ENCODE data around the gene FMNL2. TPM values are rescaled to one million over a fixed set of nuclear protein-coding genes. Genes with fewer than 3 reads are reported as not detected.

Gene FMNL2
- total RNA-seq, 1 experiment from 2014 or later, result 28.1 TPM

DNA sequence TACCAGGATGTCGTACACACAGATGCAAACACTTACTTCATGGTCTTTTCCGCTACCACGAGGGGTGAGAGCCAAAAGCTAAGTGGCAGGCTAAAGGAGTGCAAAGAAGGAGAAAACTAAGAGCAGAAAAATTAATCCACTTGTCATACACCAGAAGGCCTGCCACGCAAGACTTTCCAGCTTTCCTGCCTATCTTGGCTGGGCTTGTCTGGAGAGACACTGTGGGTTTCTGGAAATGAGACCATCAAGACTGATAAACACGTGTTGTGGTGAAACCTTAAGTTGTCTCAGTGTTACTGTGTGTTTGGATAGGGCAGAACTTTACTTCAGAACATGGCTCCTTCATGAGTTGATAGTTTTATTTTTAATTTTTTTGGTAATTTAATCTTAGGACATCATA lies 175.6 kb downstream of the FMNL2 start:
- H3K9ac ChIP-seq (ENCODE audit: low read length), result no peak overlapping the region
- RAD21 ChIA-PET (ENCODE audit: low non-redundant PET in 1 of 2, low total read pairs in 2 of 2, uncharacterized antibody in 2 of 2, unreplicated experiment in 2 of 2), result no interaction called here

More for the DNA sequence above, 175.6 kb downstream of the FMNL2 start:
- no peaks in the 10 kb centered on the region for H3K36me3 ChIP-seq (ENCODE audit: control insufficient read depth in 1 of 2, insufficient read depth in 2 of 2, low read length in 2 of 2)
- H3K9me2 ChIP-seq (ENCODE audit: insufficient read depth), result no peaks in the 10 kb centered on the region
- ATAC-seq (no peak), DNase-seq (ENCODE audit: low read depth, low spot score) (no peak)
- H3K4me3 ChIP-seq (replicated peaks in 1 of 2; ENCODE audit: low read depth in 1 of 2, low read length in 2 of 2), result no peak overlapping the region
- POLR2A ChIA-PET, result no interaction called here
- 0 out of 2 replicates have a peak, but pooled peaks cover under 1% of the 10 kb centered on the region for H4K20me1 ChIP-seq (ENCODE audit: insufficient read depth)
- H3K79me2 ChIP-seq (ENCODE audit: insufficient read depth, low read length), result peaks cover 26% of the 10 kb centered on the region
- H3K27me3 ChIP-seq (ENCODE audit: insufficient read depth, low read length), result no peaks in the 10 kb centered on the region
- no peak overlapping the region for H3K4me2 ChIP-seq (ENCODE audit: low read length)
- TF ChIP-seq YY1 (IDR thresholded peaks at IDR 0.05; ENCODE audit: extremely low read depth, insufficient replicate concordance, low read depth, low read length) (no peak), CBX3 (IDR thresholded peaks at IDR 0.05; ENCODE audit: low read depth) (no peak), RAD21 (IDR thresholded peaks at IDR 0.05; ENCODE audit: low read depth) (no peak), SRF (IDR thresholded peaks at IDR 0.05; ENCODE audit: low read depth) (no peak), EGR1 (IDR thresholded peaks at IDR 0.05; ENCODE audit: low read depth) (no peak), SIN3A (IDR thresholded peaks at IDR 0.05; ENCODE audit: low read depth) (no peak), ZFX (IDR thresholded peaks at IDR 0.05) (no peak), ELF1 (IDR thresholded peaks at IDR 0.05; ENCODE audit: borderline replicate concordance, low read depth) (no peak), FOSL1 (IDR thresholded peaks at IDR 0.05; ENCODE audit: low read depth) (no peak), EZH2 (IDR thresholded peaks at IDR 0.05) (no peak), SP1 (IDR thresholded peaks at IDR 0.05; ENCODE audit: low read depth) (no peak)
- TF ChIP-seq, protein P1, sequence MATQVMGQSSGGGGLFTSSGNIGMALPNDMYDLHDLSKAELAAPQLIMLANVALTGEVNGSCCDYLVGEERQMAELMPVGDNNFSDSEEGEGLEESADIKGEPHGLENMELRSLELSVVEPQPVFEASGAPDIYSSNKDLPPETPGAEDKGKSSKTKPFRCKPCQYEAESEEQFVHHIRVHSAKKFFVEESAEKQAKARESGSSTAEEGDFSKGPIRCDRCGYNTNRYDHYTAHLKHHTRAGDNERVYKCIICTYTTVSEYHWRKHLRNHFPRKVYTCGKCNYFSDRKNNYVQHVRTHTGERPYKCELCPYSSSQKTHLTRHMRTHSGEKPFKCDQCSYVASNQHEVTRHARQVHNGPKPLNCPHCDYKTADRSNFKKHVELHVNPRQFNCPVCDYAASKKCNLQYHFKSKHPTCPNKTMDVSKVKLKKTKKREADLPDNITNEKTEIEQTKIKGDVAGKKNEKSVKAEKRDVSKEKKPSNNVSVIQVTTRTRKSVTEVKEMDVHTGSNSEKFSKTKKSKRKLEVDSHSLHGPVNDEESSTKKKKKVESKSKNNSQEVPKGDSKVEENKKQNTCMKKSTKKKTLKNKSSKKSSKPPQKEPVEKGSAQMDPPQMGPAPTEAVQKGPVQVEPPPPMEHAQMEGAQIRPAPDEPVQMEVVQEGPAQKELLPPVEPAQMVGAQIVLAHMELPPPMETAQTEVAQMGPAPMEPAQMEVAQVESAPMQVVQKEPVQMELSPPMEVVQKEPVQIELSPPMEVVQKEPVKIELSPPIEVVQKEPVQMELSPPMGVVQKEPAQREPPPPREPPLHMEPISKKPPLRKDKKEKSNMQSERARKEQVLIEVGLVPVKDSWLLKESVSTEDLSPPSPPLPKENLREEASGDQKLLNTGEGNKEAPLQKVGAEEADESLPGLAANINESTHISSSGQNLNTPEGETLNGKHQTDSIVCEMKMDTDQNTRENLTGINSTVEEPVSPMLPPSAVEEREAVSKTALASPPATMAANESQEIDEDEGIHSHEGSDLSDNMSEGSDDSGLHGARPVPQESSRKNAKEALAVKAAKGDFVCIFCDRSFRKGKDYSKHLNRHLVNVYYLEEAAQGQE (IDR thresholded peaks at IDR 0.05; ENCODE audit: low read depth), result no peak
- TF ChIP-seq, protein P2, sequence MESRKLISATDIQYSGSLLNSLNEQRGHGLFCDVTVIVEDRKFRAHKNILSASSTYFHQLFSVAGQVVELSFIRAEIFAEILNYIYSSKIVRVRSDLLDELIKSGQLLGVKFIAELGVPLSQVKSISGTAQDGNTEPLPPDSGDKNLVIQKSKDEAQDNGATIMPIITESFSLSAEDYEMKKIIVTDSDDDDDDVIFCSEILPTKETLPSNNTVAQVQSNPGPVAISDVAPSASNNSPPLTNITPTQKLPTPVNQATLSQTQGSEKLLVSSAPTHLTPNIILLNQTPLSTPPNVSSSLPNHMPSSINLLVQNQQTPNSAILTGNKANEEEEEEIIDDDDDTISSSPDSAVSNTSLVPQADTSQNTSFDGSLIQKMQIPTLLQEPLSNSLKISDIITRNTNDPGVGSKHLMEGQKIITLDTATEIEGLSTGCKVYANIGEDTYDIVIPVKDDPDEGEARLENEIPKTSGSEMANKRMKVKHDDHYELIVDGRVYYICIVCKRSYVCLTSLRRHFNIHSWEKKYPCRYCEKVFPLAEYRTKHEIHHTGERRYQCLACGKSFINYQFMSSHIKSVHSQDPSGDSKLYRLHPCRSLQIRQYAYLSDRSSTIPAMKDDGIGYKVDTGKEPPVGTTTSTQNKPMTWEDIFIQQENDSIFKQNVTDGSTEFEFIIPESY (IDR thresholded peaks at IDR 0.05; ENCODE audit: extremely low read depth, insufficient replicate concordance, low read length), result no peak
- TF ChIP-seq, protein P3, sequence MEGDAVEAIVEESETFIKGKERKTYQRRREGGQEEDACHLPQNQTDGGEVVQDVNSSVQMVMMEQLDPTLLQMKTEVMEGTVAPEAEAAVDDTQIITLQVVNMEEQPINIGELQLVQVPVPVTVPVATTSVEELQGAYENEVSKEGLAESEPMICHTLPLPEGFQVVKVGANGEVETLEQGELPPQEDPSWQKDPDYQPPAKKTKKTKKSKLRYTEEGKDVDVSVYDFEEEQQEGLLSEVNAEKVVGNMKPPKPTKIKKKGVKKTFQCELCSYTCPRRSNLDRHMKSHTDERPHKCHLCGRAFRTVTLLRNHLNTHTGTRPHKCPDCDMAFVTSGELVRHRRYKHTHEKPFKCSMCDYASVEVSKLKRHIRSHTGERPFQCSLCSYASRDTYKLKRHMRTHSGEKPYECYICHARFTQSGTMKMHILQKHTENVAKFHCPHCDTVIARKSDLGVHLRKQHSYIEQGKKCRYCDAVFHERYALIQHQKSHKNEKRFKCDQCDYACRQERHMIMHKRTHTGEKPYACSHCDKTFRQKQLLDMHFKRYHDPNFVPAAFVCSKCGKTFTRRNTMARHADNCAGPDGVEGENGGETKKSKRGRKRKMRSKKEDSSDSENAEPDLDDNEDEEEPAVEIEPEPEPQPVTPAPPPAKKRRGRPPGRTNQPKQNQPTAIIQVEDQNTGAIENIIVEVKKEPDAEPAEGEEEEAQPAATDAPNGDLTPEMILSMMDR (IDR thresholded peaks at IDR 0.05 in 2 of 3, conservative IDR thresholded peaks at IDR 0.05 in 1 of 3; ENCODE audit: borderline replicate concordance in 1 of 3, insufficient read depth in 1 of 3, low read depth in 2 of 3, low read length in 2 of 3), result no peak
- CTCF ChIA-PET, result no interaction called here
- peaks cover 4 to 33% of the 10 kb centered on the region in 2 experiments; a peak in 2 of 4 replicates for H3K4me1 ChIP-seq (ENCODE audit: control insufficient read depth in 1 of 2, insufficient read depth in 2 of 2, low read length in 2 of 2)
- BruUV-seq (replicated peaks), result no TSS peak
- H3K27ac ChIP-seq (ENCODE audit: low read depth, low read length), result no peak overlapping the region
- H2AFZ ChIP-seq (ENCODE audit: low read depth, low read length, poor library complexity, severe bottlenecking), result no peak overlapping the region
- no peaks in the 10 kb centered on the region for H3K9me3 ChIP-seq (ENCODE audit: control insufficient read depth in 1 of 2, insufficient read depth in 1 of 2, low read depth in 1 of 2, low read length in 2 of 2)
- intact Hi-C loops (cut with micrococcal nuclease), result no loop called here

All from HCT116 (cell line).